Measurements from ENCODE around the gene ADAR.

Gene ADAR

GRCh38 chr1:154556422-154556821, 51.6 kb downstream of the ADAR start:
- no peak for TF ChIP-seq CTCF (IDR thresholded peaks at IDR 0.05)
- Histone ChIP-seq H3K27me3 (ENCODE audit: control insufficient read depth, insufficient read depth, low read length) (no peaks in the 10 kb centered on the region), H3K36me3 (ENCODE audit: control insufficient read depth, insufficient read depth, low read length) (no peaks in the 10 kb centered on the region), H3K4me3 (ENCODE audit: low read depth, low read length) (peak overlapping the region; percentile 70), H3K27ac (no peak overlapping the region), H3K4me2 (ENCODE audit: low read length) (peak overlapping the region; percentile 69), H3K9me3 (ENCODE audit: control insufficient read depth, low read length) (no peaks in the 10 kb centered on the region), H3K79me2 (no peaks in the 10 kb centered on the region), H2AFZ (no peak overlapping the region), H3K9ac (no peak overlapping the region), H3K4me1 (peaks cover 3% of the 10 kb centered on the region)

- H3K27ac ChIP-seq: no peak overlapping the region
- TF ChIP-seq CTCF (IDR thresholded peaks at IDR 0.05): no peak
Observed at GRCh38 chr1:154553056-154554030, 54.6 kb downstream of the ADAR start.

GRCh38 chr1:154552036-154552435, 56.0 kb downstream of the ADAR start:
- H3K27me3 ChIP-seq (ENCODE audit: control insufficient read depth, insufficient read depth, low read length): no peaks in the 10 kb centered on the region
- H3K27ac ChIP-seq: no peak overlapping the region
- peaks cover under 1% of the 10 kb centered on the region for H3K4me1 ChIP-seq
- H3K4me2 ChIP-seq (ENCODE audit: low read length): no peak overlapping the region
- no peak overlapping the region for H3K4me3 ChIP-seq (ENCODE audit: low read depth, low read length)
- no peaks in the 10 kb centered on the region for H3K79me2 ChIP-seq
- no peak for TF ChIP-seq CTCF (IDR thresholded peaks at IDR 0.05)
- no peak overlapping the region for H3K9ac ChIP-seq
- no peak overlapping the region for H2AFZ ChIP-seq
- no peaks in the 10 kb centered on the region for H3K9me3 ChIP-seq (ENCODE audit: control insufficient read depth, low read length)
- no peaks in the 10 kb centered on the region for H3K36me3 ChIP-seq (ENCODE audit: control insufficient read depth, insufficient read depth, low read length)

More at GRCh38 chr1:154553056-154554030, 54.6 kb downstream of the ADAR start:
- no peak overlapping the region for H2AFZ ChIP-seq
- H3K9ac ChIP-seq: no peak overlapping the region
- no peaks in the 10 kb centered on the region for H3K9me3 ChIP-seq (ENCODE audit: control insufficient read depth, low read length)
- H3K4me2 ChIP-seq (ENCODE audit: low read length): no peak overlapping the region
- peaks cover 3% of the 10 kb centered on the region for H3K4me1 ChIP-seq
- H3K27me3 ChIP-seq (ENCODE audit: control insufficient read depth, insufficient read depth, low read length): no peaks in the 10 kb centered on the region
- H3K4me3 ChIP-seq (ENCODE audit: low read depth, low read length): no peak overlapping the region
- H3K36me3 ChIP-seq (ENCODE audit: control insufficient read depth, insufficient read depth, low read length): no peaks in the 10 kb centered on the region
- H3K79me2 ChIP-seq: no peaks in the 10 kb centered on the region

GRCh38 chr1:154551474-154551873, 56.5 kb downstream of the ADAR start:
- H2AFZ ChIP-seq: no peak overlapping the region
- H3K27me3 ChIP-seq (ENCODE audit: control insufficient read depth, insufficient read depth, low read length): no peaks in the 10 kb centered on the region
- no peaks in the 10 kb centered on the region for H3K36me3 ChIP-seq (ENCODE audit: control insufficient read depth, insufficient read depth, low read length)
- no peaks in the 10 kb centered on the region for H3K9me3 ChIP-seq (ENCODE audit: control insufficient read depth, low read length)
- TF ChIP-seq CTCF (IDR thresholded peaks at IDR 0.05): no peak
- no peak overlapping the region for H3K27ac ChIP-seq
- H3K4me2 ChIP-seq (ENCODE audit: low read length): no peak overlapping the region
- H3K9ac ChIP-seq: no peak overlapping the region
- no peak overlapping the region for H3K4me3 ChIP-seq (ENCODE audit: low read depth, low read length)
- H3K4me1 ChIP-seq: no peaks in the 10 kb centered on the region
- H3K79me2 ChIP-seq: no peaks in the 10 kb centered on the region
